ENCODE measurements around the gene PRKN.

Gene PRKN

DNA sequence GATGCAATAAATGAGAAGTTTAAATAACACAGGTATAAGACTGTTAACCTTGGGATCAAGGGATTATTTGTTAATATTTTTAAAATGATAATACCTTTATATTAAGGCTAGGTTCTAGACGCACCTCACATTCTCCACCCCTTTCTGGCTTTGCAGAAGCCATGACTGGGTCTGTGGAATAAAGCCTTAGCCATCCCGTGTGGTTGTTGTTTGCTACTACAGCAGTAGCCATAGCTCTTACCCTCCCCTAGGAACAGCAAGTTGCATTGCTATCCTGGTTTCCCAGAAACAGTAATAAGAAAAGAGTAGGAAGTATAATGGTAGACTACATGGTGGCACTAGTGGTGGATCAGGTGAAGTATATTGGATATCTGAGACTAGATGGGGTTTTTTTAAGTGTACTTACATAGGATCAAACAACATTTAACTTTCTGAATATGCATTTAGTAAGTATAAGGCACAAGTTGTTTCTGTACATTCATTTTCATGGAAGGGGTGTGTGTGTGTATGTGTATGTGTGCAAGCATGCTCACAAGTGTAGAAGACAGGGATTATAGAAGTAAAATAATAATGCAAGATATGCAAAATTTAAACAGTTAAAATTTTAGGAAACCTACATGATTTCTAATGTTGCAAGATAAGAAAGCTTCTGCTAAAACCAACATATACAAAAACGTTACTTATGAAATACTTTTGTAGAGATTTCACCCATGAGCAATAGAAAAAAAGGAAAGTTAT lies 384.2 kb downstream of the PRKN start:
- no peak for TF ChIP-seq ZFX (IDR thresholded peaks at IDR 0.05; ENCODE audit: borderline replicate concordance)
- no peak for TF ChIP-seq CTCF (IDR thresholded peaks at IDR 0.05)
- H3K27ac ChIP-seq = no peak overlapping the region

- no peak for TF ChIP-seq ZFX (IDR thresholded peaks at IDR 0.05; ENCODE audit: borderline replicate concordance)
- no peak for TF ChIP-seq CTCF (IDR thresholded peaks at IDR 0.05)
Observed at GRCh38 chr6:162337412-162337811, 390.2 kb downstream of the PRKN start.

GRCh38 chr6:162336359-162336758 lies 391.2 kb downstream of the PRKN start:
- H3K27ac ChIP-seq = no peak overlapping the region
- TF ChIP-seq CTCF (IDR thresholded peaks at IDR 0.05) (no peak), ZFX (IDR thresholded peaks at IDR 0.05; ENCODE audit: borderline replicate concordance) (no peak)

More at GRCh38 chr6:162337412-162337811, 390.2 kb downstream of the PRKN start:
- no peak overlapping the region for H3K27ac ChIP-seq

- no peak for TF ChIP-seq CTCF (IDR thresholded peaks at IDR 0.05)
- TF ChIP-seq ZFX (IDR thresholded peaks at IDR 0.05; ENCODE audit: borderline replicate concordance) = no peak
- no peak overlapping the region for H3K27ac ChIP-seq
Observed at GRCh38 chr6:162332365-162332764, 395.2 kb downstream of the PRKN start.

GRCh38 chr6:162331911-162332310 lies 395.7 kb downstream of the PRKN start:
- TF ChIP-seq CTCF (IDR thresholded peaks at IDR 0.05) = no peak
- TF ChIP-seq ZFX (IDR thresholded peaks at IDR 0.05; ENCODE audit: borderline replicate concordance) = no peak
- H3K27ac ChIP-seq = no peak overlapping the region

- no peak overlapping the region for H3K27ac ChIP-seq
Observed at GRCh38 chr6:162325826-162326225, 401.7 kb downstream of the PRKN start.

More at GRCh38 chr6:162325826-162326225, 401.7 kb downstream of the PRKN start:
- TF ChIP-seq CTCF (IDR thresholded peaks at IDR 0.05) (no peak), ZFX (IDR thresholded peaks at IDR 0.05; ENCODE audit: borderline replicate concordance) (no peak)

Measured in 22Rv1 (cell line).